Stimulated activated naive CD4-positive, alpha-beta T cell (primary cell): ENCODE measurements around the gene PCED1B.
"Not testable (repeated sequence)": the region's sequence is repeated elsewhere in the genome, so short reads cannot be mapped to it uniquely, and the experiment has no call there.

Experiments
- DNase-seq, 6 experiments: peaks; one replicate each; lab custom pipeline; 2025; lab: John Stamatoyannopoulos, UW

The PCED1B gene

DNA sequence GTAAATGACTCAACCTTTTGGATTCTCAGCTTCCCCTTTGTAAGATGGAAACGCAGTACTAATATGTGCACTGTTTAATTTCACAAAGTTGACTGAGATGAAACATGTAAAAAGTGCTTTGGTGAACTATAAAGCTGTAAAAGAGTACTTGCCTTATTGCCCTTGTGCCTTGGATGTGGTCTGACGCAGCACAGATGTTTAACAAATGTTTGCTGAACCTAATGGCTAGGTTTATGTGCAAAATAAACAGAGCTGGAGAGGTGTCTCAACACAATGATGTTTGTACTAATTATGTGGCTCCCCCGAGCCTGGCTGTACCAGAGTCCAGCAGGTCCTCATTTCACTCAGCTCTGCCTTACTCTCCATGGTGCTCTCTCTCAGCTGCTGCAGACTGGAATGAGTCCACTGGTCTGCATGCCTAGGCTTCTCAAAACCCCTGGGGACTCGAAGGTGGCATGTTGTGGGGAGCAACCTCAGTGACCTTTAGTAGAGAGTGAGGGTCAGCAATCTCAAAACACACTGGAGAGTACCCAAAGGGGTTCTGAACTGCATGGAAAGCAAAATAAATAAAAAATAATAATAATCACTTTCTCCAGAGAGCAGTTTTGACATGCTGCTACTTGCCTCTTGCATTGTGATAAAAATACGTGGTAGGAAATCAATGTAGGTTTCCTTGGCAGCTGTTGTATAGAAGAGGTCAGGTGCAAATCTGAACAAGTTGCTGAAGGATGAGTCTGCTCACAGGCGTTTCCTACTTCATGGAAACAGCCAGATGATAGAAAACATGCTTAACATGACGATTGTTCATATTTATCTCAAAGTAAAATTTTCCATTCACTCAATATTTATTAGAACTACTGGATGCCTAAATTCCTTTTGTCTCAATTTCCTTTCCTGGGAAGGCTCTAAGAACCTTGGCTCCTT lies 8.9 kb downstream of the PCED1B start:
- no peak for DNase-seq

DNA sequence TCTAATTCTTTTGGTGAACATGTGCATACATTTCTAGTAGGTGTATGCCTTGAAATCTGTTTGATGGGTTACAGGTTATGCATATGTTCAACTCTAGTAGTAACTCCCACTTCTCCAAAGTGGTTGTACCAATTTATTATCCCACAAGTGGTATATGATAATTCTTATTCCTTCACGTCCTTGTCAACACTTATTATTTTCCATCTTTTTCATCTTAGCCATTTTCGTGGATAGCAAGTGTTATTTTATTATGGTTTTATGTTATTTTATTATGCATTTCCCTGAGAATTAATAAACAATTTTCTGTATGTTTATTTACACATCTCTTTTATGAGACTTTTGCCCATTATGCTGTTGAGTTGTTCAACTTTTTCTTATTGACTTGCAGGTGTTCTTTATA lies 11.6 kb downstream of the PCED1B start:
- DNase-seq = no peak

DNA sequence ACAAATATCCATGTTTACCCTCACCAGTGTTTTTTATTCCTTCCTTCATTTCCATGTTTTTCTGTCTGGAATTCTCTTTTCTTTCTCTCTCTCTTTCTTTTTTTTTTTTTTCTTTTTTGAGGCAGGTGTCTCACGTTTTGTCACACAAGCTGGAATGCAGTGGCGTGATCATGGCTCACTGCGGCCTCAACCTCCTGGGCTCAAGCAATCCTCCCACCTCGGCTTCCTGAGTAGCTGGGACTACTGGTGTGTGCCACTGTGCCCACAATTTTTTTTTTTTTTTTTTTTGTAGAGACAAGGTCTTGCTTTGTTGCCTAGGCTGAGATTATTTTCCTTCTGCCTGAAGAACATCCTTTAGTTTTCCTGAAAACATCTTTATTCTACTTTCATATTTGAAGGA lies 15.4 kb downstream of the PCED1B start:
- DNase-seq = no peak

DNA sequence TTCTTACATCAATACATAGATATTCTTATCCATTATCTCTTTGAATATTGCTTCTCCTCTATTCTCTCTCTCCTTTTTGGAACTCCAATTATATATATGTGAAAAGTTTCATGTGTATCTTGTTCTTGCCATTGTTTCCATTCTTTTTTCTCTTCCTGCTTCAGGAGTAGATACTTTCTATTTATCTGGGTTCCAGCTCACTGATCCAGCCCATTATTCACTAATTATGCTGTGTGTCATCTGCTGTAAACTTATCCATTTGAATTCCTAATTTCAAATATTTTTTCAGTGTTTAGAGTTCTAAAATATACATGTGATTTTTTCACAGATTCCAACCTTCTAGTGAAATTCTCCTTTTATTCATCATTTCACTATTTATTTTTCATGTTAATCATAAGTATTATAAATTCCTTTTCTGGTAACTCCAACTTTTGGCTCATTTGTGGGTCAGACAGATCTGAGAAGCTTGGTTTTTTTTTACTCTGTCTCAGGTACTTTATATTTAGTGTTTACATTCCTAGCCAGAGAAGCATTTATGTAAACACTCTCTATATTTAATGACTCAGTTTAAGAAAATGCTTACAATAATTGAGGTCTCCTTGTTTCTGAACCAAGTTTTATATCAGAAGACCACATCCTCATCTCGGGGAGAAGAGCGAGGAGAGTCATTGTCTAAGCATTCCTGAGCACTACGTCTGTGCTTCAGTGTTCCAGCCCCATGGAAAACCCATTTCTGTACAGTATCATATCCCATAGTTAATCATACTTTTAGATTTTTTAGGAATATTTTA lies 16.2 kb downstream of the PCED1B start:
- DNase-seq = no peak

DNA sequence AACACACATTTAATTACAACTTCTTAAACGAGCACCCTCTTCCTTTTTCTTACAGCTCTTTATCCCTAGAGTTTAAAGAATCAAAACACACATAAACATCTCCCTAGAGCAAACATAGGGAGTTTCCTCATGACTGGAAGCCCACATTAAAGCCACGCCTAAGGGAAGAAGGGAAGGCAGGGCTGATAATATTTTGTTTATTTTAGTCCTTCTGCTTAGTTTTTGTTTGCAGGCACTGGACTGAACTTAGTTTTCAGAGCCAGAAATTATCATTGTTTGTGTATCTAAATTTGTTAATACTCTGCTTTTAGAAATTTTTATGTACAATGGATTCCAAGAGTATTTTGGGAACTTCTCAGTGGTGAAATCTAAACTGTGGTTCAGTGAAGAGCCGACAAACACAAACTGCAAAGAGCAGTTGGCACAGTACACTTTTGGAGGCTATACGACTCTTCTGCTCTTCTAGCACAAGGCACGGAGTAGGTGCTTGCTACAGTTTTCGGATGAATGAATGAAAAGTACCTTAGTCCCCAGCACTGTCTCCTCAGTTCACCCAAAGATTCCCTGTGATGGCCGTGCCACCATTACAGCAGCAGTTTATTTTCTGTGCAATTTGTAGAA lies 18.0 kb downstream of the PCED1B start:
- no peak for DNase-seq

DNA sequence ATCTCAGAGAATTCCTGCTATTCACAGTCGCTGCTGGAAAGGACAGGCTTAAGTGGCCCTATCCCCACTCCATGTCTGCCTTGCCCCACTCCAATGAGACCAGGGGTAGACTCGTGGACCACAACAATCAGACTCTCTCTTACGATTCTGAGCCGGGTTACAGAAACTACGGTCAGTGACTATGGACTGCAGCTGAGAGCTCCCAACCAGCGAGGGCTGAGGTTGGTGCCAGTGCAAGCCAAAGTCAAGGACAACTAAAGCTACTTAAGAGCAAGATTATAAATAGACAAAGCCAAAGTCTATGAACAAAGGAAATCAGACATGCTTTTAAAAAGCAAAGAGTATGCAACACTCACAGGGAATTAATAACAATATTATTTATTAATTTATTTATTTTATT lies 18.7 kb downstream of the PCED1B start:
- DNase-seq = no peak

DNA sequence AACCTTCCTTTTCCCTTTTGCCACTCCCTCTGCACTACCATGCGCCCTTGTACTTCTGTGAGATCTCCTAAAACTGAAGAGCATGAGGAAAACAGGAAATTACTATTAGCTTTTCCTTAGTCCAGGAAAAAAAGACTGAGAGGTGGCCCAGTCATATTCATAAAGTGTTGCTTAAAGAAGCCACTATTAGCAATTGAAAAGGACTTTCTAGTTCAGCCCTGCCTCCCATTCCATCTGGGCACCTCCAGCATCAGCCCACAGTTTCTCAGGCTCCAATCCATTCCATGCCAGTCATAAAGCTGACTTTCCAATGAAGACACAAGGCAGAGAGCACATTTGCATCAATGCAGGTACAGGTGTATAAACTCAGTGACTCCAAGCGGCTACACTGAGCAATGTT lies 20.2 kb downstream of the PCED1B start:
- no peak for DNase-seq

DNA sequence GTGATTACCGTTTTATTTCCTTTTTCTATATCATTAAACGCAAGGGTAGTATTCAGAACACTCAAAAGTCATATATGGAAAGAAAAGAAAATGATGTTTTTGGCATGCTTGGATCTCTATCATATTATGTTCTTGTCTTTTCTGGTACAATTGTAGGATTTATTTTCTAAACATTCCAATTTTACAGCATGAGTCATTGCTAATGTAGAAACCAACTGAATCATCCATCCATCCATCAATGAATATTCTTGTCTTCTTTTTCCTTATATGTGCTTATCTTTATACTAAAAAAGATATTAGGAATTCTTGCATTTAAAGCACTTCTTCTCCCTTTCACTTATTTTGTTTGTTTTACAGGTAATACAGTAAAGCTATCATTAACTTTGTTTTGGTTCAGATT lies 20.7 kb downstream of the PCED1B start:
- DNase-seq = no peak

DNA sequence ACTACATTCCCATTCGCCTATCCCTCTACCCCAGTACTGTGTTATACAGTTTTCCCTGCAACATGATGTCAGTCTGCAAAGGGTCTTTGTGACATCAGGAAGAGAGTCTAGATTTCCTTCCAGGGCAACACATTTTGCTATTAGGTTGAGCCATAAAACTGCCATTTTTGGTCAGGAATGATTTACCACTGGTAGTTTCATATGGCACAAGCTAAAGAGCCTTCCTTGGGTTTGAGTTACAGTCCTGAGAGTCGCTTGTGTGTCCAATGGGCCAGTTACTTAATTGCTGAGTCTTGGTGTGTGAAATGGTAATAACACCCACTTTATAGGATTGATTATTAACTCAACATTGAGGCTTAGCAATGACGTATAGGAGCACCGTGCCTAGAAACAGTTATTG lies 23.0 kb downstream of the PCED1B start:
- no peak for DNase-seq

DNA sequence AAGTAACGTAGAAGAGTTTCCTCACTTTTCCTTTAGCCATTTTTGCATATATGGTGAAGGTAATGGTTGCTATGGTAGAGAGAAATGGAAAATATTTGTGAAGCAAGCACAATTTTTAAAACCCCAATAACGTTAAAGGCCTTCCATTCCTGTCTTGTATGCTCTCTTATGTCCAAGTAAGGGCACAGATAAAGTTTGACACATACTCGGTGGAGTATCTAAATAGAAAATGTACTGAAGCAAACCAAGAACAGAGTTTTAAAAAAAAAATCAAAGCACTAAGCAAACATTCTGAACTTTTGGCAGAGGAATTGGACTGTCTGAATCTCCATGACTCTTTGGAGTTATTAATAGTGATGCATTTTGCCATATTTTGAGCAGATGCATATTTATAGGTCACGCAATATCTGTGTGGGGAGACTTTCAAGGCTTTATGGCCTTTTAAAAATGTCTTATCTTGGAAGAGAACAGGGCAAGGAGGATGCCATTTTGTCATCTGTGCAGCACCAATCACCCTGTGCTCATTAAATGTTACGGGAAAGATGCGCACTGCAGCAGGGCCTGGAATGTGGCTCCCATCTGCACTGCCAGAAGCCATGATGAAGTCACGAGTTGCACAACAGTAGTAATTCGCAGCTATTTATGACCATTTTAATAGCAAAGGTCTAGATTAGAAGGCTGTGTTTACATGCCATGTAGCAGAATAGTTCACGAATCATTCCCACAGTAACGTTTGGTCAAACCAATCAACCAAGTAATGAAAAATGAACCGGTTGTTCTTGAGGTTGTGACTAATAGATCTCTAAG lies 23.6 kb downstream of the PCED1B start:
- DNase-seq = no peak

DNA sequence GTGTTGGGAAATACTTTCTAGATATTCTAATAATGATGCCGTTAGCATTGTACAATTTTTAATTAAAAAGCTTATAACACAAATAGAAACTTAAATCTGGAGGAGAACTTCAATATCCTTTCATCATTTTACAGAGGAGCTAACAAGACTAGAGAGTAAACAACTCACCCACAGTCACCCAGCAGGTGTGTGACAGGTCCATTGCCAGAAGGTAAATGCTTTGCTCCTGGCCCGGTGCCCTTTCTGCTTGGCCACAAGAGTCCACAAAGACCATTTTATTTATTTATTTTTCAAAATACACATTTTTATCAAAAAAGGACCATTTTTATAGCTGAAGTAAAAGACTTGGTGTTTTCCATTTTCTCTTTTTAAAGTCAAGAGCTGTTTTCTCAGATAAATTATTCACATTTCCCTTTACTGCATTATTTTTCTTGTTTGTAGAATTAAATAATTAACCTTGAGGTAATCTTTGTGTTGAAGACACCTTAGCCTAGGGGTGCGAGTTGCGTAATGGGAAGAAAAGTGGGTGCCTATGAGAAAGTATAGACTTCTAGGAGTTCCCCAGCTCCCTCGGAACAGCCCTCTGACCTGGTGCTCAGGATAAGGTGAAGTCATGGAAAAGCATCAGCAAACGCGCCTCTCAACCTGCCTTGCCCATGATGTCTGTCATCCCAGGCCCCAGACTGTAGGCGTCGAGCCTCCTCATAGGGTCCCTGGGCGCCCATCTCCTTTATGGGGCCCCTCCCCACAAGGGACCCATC lies 26.7 kb downstream of the PCED1B start:
- DNase-seq = no peak

DNA sequence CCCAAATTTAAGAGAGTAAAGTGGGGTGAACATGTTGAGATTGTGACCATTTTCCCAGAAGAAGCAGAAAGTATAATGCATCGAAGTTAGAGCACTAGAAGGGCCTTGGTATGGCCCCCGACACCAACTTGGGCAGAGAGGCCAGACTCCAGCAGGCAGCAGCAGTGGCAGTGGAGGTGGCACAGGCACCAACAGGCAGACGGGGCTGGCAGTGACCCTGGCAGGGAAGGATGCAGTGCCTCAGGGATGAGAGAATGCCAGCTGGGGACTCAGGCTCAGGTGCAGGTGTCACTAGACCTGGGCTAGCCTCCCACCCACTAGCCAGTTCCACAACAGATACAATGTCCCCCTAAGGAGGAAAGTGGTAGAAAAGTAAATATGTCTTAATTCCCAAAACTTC lies 28.0 kb downstream of the PCED1B start:
- DNase-seq = no peak

DNA sequence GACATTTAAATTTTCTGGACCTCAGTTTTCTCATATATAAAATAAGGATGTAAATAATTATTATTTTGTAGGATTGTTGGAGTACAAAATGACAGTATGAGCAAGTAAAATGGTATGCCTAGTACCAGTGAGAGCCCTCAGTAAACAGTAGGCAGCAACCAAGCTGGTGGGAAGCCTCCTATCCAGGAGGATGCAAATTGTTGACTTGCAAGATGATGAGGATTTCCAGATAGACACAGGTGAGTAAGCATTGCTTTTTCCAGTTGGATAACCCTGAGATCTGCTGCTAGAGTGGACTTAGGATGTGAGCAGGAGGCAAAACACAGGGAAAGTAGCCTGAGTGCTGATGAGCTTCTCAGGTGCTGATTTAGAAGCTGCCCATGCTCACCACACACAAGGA lies 28.5 kb downstream of the PCED1B start:
- DNase-seq = no peak

DNA sequence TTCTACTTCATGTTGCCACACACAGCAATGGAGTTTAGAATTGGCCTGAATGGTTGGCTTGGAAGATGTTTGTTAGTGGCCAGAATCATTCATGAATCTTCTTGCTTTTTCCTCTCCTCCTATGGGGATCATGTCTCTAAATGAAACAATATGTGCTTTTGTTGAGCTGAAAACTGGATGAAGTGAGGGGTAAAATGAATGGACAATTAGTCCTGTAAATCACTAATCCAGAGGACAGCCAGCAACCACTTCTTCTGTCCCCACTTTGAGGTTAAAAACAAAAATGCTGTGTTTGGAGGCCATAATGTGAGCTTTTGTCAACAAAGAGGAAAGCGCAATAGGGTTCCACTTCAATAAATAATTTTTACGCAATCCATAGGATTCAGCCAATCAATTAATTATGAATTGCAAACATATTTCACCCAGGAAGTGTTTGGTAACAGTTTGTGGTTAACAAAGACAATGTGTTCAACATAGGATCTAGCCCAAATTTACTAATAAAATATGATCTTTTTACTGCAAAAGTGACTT lies 30.7 kb downstream of the PCED1B start:
- no peak for DNase-seq

DNA sequence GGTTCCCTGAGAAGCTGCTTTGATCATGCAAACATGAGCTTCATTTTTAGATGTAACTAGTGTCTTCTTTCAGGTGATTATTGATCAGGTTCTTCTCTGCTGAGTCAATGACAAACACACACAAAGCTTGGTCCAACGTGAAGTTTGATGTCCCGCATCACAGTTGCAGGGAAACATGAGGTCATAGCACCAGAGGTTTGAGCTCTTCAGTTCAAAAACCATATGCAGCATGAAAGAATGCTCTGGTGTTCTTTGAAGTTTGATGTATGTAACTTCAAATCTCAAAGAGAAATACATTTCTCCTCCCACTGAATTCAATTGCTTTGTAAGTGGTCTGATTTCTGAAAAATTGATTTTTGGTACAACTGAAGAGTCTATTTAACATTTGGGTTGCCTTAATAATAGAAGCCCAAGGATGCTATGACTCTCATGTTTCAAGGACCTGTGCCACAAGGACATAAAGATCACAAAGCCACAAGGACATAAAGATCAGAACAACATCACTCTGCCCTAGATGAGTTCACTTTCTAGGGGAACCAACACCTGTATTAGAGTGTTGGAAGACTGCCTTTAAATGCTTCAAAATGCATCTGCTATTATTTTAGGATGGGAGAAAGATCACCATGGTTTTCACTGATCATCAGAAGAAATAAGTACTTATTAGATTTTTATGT lies 31.4 kb downstream of the PCED1B start:
- no peak for DNase-seq

DNA sequence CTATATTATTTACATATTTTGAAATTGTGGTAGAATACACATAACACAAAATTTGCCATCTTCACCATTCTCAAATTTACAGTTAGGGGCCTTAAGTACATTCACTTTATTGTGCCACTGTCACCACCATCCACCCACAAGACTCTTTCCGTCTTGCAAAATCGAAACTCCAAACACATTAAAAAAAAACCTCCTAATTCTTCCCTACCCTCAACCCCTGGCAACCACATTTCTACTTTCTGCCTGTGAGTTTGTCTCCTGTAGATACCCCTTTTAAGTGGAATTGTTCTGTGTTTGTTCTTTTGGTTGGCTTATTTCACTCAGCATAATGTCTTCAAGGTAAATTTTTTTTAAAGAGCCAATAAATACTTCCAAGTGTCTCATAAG lies 32.0 kb downstream of the PCED1B start:
- no peak for DNase-seq

DNA sequence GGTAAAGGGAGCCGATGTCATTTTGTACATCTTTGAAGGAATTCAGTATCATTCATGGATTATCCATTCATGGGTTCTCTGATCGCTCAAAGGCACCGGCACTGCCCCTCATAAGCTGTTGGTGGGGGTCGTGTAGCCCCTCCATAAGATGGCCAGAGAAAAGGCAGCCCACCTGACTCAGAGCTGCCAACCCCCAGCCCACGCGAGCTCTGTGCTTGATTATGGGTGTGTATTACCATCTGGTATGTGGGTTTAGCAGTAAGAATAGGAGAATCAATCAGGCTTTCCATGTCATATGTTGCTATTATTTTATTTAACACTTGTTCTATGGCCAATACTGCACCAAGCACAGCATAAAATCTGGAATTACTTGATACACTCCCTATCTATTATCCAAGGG lies 32.4 kb downstream of the PCED1B start:
- DNase-seq = no peak

DNA sequence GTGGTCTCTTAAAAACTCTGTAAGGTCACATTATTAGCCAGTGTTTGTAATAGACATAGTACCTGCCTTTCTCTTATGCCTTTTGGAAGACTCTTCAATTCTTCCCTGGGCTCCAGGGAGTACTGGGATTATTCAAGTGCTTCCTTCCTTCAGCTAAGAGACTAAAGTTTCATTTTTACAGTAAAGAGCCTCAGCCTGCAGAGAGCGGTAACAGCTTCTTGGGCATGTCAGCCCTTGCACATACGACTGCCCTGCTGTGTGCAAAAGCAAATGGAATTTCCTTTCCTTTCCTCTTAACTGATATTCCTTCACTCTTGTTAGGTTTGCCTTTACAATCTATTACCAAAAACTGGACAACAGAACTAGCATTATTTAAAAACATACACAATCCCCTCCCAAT lies 33.3 kb downstream of the PCED1B start:
- DNase-seq = no peak

DNA sequence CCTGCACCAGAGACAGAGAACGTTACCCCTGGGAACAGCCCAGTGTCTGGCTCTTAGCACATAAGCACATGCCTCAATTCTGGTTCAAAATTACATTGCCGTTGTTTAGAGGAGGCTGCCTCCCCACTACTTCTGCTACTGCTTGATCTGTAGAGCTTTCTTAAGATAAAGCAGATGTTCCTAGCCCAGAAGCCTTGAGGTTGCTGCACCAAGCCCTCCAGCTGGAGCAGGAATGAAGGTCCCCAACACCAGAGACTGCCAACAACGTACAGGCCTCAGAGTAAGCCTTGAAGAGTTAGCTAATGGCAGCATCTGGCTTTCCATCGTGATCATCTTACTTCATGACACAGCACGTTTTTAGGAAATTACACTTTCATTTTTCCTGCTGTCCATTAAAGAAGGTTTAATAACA lies 35.1 kb downstream of the PCED1B start:
- no peak for DNase-seq

DNA sequence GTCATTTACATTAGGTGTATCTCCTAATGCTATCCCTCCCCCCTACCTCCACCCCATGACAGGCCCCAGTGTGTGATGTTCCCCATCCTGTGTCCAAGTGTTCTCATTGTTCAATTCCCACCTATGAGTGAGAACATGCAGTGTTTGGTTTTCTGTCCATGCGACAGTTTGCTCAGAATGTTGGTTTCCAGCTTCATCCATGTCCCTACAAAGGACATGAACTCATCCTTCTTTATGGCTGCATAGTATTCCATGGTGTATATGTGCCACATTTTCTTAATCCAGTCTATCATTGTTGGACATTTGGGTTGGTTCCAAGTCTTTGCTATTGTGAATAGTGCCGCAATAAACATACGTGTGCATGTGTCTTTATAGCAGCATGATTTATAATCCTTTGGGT lies 37.9 kb downstream of the PCED1B start:
- DNase-seq = not testable (repeated sequence)
